GM06990 (cell line): ENCODE measurements around the gene PPFIBP2.

ENCODE experiments used
- DNase-seq: peaks from one replicate; pipeline ENCODE4 v3.0.0-alpha.2; 2011; ENCODE audit not compliant: insufficient read length; ENCODE audit errors: extremely low read depth
- H3K27me3 ChIP-seq: replicated peaks from 2 replicates; pipeline ENCODE4 v1.6.0; 2011; ENCODE audit warnings: low read length; ENCODE audit not compliant: control insufficient read depth, insufficient read depth
- H3K36me3 ChIP-seq: 2 replicates; pipeline ENCODE4 v1.5.1; 2011; ENCODE audit warnings: low read length; ENCODE audit not compliant: control insufficient read depth, insufficient read depth
- H3K4me3 ChIP-seq: replicated peaks from 2 replicates; pipeline ENCODE4 v1.5.1; 2011; ENCODE audit warnings: low read depth, mild to moderate bottlenecking, control low read depth, low read length
- TF ChIP-seq, protein P1 (sequence below): IDR thresholded peaks from 2 replicates; pipeline ENCODE4 v1.5.1; 2011; ENCODE audit warnings: low read length, control low read depth, mild to moderate bottlenecking, inconsistent platforms; ENCODE audit not compliant: insufficient read depth, poor library complexity, severe bottlenecking

Gene PPFIBP2

DNA sequence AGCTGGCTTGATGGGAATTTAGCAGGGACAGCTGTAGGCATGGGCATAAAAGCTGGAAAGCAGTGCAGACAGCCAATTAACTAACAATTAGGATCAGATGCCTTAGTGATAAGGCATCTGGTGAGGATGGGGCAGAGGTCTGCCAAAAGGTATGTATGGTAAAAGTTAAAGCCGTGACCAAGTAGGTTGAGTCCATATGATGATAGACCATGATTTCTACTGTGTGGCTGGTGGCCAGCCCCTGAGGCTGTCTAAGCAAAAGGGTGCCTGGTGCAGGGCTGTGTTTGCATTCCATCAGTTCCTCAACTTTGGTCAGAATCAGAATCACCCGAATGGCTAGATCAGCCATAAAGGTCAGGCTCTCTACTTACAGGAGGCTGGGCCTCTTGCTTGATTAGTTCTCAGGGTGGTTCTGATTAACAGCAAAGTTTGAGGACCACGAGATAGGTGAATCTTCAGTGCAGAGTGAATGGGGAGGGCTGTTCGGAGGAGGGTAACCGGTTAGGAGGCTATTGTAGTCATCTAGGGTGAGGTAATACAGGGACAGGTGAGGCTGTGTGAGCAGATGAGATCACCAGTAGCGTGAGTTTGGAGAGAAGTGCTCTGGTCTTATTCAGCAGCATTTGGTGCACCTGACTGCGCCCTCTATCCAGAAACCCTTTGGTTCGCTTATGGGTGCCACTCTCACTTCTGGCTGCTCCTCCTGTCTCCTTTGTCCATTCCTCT is 27.2 kb downstream of the PPFIBP2 start:
- Histone ChIP-seq H3K4me3 (no peak overlapping the region), H3K27me3 (no peaks in the 10 kb centered on the region), H3K36me3 (no peaks in the 10 kb centered on the region; the same call in 1 of the 2 replicates)
- no peak for DNase-seq
- TF ChIP-seq, protein P1, sequence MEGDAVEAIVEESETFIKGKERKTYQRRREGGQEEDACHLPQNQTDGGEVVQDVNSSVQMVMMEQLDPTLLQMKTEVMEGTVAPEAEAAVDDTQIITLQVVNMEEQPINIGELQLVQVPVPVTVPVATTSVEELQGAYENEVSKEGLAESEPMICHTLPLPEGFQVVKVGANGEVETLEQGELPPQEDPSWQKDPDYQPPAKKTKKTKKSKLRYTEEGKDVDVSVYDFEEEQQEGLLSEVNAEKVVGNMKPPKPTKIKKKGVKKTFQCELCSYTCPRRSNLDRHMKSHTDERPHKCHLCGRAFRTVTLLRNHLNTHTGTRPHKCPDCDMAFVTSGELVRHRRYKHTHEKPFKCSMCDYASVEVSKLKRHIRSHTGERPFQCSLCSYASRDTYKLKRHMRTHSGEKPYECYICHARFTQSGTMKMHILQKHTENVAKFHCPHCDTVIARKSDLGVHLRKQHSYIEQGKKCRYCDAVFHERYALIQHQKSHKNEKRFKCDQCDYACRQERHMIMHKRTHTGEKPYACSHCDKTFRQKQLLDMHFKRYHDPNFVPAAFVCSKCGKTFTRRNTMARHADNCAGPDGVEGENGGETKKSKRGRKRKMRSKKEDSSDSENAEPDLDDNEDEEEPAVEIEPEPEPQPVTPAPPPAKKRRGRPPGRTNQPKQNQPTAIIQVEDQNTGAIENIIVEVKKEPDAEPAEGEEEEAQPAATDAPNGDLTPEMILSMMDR: no peak

DNA sequence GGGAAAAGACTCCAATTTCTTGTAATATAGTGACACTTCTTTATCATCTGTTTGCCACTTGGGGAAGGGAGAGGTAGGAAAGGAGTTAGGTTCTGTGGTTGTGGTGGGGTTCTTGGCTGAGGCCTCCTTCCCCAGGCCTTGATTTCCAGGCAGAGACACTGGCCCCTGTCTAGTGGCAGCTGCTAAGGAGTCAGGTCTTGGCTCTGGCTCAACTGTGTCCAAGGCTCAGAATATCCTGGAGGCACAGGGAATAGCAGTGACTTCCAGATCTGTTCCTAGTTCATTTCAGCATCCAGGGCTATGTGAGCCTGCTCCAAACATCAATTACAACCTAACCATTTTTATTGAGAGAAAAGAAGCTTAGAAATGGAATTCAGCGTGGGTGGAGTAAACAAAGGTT is 29.5 kb downstream of the PPFIBP2 start:
- TF ChIP-seq, protein P1: no peak
- Histone ChIP-seq H3K27me3 (no peaks in the 10 kb centered on the region), H3K36me3 (no peaks in the 10 kb centered on the region; the same call in 1 of the 2 replicates), H3K4me3 (no peak overlapping the region)
- no peak for DNase-seq

DNA sequence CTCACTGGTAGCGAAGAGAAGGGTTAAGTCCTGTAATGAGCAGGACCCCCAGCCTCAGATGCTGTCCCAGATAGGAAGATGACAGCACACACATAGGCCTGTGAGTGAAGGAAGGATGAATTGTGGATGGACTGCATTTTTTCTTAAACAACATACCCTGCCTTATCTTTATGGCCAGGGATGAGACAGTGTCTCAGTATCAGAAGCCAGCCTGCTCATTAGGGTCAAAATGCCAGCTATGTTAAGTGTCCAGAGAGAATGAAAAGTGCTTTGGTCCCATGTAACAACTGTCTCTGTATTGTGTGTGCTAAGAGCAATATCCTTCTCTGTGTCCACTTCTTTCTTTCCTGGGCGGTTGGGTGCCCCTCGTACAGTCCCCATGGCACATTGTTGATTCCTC is 30.2 kb downstream of the PPFIBP2 start:
- TF ChIP-seq, protein P1: no peak

DNA sequence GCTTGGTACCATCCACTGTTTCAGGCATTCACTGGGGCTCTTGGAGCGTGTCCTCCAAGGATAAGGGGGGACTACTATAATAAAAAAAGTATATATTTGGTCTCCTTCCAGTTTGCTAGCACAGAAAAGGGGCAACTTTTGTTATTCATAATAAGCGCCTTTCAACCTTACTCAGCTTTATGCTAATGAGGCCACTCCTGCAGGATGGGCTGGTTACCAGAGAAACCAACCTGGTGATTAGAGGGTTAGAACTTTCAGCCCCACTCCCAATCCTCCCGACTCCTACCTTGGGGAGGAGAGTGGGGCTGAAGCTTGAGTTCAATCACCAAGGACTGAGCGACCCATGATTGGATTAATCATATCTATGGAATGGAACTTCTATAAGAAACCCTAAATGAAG is 31.8 kb downstream of the PPFIBP2 start:
- no peak for DNase-seq
- TF ChIP-seq, protein P1: no peak
- Histone ChIP-seq H3K4me3 (no peak overlapping the region), H3K36me3 (peaks cover 4% of the 10 kb centered on the region), H3K27me3 (no peaks in the 10 kb centered on the region)

More for the DNA sequence above, 30.2 kb downstream of the PPFIBP2 start:
- no peaks in the 10 kb centered on the region; the same call in 1 of the 2 replicates for H3K36me3 ChIP-seq
- H3K27me3 ChIP-seq: no peaks in the 10 kb centered on the region
- DNase-seq: no peak
- H3K4me3 ChIP-seq: no peak overlapping the region

DNA sequence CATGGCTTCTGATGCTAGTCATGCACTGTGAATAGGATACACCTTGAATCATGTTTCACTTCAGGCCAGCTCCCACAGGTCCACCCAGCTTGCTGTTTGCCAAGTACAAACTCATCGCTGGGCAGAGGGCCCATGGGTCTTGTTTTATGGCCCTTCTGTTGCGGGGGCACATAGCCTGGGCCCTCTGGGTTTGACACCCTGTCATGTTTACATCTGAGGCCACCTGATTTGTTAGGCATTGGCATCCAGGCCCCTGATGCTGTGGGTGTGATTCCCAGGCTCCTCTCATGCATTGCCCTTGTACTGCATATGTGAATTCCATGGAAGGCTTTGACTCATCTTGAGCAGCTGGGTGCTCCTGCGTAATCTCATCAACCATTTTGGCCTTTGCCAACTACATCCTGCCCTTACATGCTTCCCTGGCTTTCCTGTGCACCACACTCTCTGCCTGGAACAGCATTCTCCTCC is 32.6 kb downstream of the PPFIBP2 start:
- Histone ChIP-seq H3K27me3 (no peaks in the 10 kb centered on the region), H3K36me3 (peaks cover 4% of the 10 kb centered on the region), H3K4me3 (no peak overlapping the region)
- DNase-seq: no peak
- TF ChIP-seq, protein P1: no peak
